Occipital lobe (tissue), 2 donors: ENCODE results near the gene FAM180B. TPM values are rescaled to one million over a fixed set of nuclear protein-coding genes. Genes with fewer than 3 reads are reported as not detected.
A peak's percentile ranks its signal among the peaks of the same experiment; 100 is the strongest.

Experiments used
- DNase-seq: peaks from one replicate; lab custom pipeline; 2025; lab: John Stamatoyannopoulos, UW
- total RNA-seq: library from RNA; depleted of rRNA; stranded (reverse); fragments of >200 nt; gene quantifications from one replicate; pipeline ENCODE4 v1.2.3, GENCODE V29; 2014

The FAM180B gene
- total RNA-seq, 1 donor from 2014 or later: 0.16 TPM

GRCh38 chr11:47566149-47566698 is 20.3 kb upstream of the FAM180B start:
- DNase-seq: no peak

DNA sequence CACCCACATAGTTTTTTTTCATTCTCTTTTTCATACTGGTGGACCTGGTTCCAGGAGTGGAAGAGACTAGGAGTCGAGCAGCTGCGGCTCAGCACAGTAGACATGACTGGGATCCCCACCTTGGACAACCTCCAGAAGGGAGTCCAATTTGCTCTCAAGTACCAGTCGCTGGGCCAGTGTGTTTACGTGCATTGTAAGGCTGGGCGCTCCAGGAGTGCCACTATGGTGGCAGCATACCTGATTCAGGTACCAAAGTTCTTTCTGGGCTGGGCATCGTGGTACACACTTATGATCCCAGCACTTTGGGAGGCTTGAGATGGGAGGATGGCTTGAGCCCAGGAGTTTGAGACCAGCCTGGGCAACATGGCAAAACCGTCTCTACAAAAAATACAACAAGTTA is 16.8 kb upstream of the FAM180B start:
- no peak for DNase-seq

- DNase-seq: no peak
Observed at GRCh38 chr11:47570651-47571356, 15.7 kb upstream of the FAM180B start.

GRCh38 chr11:47571357-47571729 is 15.1 kb upstream of the FAM180B start:
- no peak for DNase-seq

DNA sequence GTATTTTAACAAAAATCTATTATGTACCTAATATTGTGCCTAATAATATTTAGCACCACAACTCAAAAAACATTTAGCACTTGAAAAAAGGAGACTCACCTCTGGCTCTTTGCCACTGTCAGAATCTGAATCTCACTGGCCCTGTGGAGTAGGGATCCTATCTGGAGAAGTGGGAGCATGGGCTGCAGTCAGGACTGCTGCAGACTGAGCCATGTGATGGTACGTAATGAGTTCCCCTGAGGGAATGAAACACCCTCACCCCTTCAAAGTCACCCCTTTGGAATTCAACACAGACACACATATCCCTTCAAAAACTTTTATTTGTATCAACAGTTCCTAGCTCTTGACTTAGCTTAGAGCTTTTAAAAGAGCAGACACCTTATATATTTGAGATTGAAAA is 14.6 kb upstream of the FAM180B start:
- DNase-seq: no peak

GRCh38 chr11:47572715-47573255 is 13.7 kb upstream of the FAM180B start:
- DNase-seq: no peak

- DNase-seq: peak; percentile 50
Observed at GRCh38 chr11:47573321-47573720, 13.2 kb upstream of the FAM180B start.

DNA sequence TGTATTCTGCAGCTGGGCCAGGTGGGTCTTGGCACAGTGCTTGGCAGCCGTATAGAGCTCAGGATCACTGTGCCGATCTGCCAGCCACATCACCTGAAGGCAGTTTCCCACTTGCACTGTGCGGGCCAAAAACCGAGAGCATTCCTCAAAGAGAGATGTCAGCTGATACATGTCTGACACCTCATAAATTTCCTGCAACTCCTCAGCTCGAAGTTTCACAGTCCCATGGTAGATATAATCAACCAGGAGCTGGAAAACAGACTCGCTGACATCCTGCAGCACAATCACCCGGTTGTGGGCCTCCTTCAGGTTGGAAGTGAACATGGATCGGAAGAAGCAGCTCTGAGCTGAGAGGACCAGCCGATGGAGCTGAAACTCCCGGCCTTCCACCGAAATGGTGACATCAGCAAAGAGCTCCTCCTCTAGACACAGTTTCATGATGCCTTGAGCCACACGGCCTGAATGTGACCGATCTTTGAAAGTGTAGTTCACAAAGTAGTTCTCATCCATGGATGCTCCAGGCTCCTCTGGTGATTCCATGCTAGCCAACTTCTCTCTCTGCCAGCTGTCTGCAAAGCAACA is 8.9 kb upstream of the FAM180B start:
- no peak for DNase-seq

- DNase-seq: peak; percentile 91
Observed at GRCh38 chr11:47578524-47579494, 7.7 kb upstream of the FAM180B start, which contains the start of the genes KBTBD4 and NDUFS3. KBTBD4 (minus strand) TSS chr11:47578970; CDS start chr11:47578951, 19 bp downstream. NDUFS3 (plus strand) TSS chr11:47579074; CDS start chr11:47579092, 18 bp downstream.

DNA sequence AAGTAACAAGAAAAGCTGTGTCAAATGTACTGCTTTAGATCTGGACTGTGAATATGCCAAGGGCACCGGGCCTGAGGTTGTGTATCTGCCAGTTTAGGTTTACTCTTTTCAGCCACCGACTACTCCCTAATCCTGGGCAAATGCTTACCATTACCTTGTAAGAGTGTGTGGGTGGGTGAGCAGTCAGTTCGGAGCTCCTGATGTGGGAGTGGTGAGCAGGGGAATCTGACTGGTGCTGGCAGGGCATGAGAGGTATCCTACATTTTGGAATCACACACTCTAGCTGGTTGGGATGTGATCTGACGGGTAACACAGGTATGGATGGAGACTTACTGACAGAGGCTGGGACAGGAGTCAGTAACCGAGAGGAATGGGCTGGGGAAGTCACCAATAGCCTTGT is 2.6 kb upstream of the FAM180B start:
- DNase-seq: no peak

DNA sequence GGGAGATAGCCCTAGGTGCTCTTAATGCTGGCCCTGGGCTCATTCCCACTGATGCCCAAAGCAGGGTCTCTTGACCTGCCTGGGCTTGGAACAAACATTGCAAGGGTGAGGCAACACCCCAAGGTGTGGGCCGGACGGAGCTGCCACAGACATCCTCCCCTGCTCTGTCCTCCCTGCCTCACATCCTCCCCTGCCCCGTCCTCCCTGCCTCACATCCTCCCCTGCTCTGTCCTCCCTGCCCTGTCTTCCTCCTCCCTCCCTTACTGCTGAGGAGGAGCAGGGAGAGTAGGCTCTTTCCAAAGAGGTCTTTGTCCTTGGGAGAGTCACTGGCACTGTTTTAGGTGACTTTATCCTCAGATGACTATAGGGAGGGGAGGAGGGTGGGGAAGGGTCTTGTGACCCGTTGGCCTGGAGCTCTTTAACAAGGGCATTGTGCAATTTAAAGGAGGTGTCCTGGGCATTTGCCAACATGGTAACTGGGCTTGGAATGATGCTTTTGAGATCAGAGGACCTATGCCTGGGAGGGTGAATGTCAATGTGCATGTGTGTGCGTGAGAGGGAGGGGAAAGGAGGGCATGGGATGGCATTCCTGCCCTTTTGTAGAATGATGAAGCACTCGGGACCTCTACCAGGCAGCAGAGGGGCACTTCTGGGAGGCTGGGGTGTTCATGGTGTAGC is 700 bp downstream of the FAM180B start:
- no peak for DNase-seq

- DNase-seq: no peak
Observed at GRCh38 chr11:47587723-47588326, 1.3 kb downstream of the FAM180B start.

DNA sequence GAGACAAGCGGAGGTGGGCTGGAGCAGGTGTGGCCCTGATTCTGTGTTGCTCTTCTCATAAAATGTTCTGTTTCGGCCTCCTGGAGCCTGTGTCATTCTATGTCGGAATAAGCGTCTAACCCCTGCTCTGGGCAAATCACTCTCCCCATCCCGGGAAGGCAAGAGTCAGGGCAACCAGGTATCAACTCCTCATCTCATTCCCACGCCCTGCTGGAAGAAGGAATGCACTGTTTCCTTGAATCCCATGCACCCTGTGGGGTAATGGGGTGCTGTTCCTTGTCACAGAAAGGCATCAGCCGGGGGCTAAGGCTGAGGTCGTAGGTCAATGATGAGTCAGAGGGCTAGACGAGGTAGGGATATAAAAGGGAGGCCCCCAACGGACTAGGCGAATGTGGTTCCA is 2.6 kb downstream of the FAM180B start:
- DNase-seq: no peak

- no peak for DNase-seq
Observed at GRCh38 chr11:47589584-47589976, 3.1 kb downstream of the FAM180B start.

DNA sequence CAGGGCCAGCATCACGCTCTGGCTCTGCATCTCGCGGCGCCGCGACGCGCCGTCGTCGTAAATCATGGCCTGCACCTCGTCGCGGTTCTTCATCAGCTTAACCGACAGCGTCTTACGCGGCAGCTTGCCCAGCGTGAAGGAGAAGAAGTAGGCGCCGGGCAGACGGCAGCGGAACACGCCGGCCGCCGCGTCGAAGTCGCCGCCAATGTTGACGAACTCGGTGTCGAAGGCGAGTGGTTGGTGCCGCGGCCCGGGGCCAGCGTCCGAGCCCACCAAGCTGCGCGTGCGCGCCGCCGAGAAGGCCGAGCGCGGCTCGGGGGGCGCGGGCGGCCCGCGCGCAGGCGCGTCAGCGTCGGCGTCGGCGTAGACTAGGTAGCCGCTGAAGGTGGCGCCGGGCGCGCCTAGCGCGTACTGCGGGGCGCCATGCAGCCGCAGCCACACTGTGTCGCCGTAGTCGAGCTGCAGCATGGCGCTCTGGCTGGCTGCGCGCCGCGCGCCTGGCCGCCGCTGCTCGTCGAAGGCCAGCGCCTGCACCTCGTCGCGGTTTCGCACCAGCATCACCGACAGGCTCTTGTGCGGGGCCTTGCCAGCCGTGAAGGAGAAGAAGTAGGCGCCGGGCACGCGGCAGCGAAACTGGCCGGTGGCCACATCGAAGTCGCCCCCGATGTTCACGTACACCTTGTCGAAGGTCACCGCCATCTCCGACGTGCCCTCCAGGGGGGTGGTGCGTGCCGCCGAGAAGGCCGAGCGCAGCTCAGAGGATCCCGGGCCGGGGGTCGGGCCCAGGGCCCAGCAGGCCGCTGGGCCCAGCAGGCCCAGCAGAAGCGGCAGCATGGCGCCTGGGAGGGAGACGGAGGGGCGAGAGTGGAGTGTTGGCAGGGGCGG is 3.7 kb downstream of the FAM180B start:
- DNase-seq: no peak

GRCh38 chr11:47591764-47592163 is 5.3 kb downstream of the FAM180B start:
- DNase-seq: no peak

DNA sequence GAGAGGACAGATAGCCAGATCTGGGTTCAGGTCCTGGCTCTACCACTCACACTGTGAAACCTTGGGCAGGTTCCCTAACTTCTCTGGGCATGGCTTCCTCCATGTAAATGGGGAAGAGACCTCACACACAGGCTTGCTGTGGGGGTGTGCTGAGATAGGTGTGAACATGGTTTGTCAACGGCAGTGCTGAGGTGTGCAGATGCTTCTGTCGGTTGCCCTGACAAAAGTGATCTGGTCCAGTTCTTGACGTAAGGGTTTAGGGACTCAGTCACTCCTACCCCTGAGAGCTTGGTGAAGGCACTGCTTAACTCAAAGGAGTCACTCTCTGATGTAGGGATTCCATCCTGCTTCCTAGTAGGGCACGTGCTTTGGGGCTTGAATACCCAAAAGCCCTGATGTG is 5.8 kb downstream of the FAM180B start:
- no peak for DNase-seq

- no peak for DNase-seq
Observed at GRCh38 chr11:47592970-47593369, 6.5 kb downstream of the FAM180B start.

GRCh38 chr11:47593492-47593933 is 7.0 kb downstream of the FAM180B start:
- no peak for DNase-seq
